CD4-positive, alpha-beta T cell treated with Interferon gamma for 1 hour (primary cell): ENCODE data around the gene PCYOX1L.

ENCODE experiments used
- DNase-seq: peaks from one replicate; pipeline ENCODE4 v3.0.0-alpha.2; 2020

Gene PCYOX1L

GRCh38 chr5:149338364-149338763, 19.5 kb upstream of the PCYOX1L start:
- DNase-seq: no peak

DNA sequence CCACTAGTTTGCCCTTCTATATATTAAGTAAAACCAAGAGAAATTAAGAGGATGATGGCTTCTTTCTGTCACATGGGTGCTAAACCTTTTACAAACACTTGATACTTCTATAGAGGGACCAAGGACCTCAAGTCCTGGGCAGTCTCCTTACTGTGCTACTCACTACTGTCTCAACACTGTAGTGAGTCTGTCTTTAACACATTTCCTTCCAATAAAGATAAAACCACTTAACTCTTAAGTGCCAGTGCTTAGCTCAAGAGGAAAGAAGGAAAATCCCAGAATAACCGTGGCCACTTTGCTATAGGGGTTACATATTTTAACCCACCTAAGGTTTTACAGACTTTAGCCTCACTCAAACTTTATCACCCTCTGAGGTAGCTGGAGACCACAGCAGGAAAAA, 16.9 kb upstream of the PCYOX1L start:
- DNase-seq: no peak

DNA sequence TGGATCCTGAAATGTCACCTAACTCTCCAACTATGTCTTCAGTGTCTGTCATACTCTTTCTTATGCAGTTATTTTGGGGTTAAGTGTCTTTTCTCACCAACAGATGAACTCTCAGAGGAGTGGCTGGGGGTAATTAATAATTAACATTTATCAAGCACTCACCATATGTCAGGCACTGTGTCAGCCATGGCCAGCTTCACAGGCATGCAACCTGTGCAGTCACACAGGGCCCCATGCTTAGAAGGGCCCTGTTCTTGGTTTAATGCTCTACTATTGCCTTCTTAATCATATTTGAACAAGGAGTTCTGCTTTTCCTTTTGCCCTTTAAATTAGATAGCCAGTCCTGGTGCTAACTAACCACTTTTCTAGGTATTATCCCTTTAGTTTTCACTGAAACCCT, 16.0 kb upstream of the PCYOX1L start:
- no peak for DNase-seq

DNA sequence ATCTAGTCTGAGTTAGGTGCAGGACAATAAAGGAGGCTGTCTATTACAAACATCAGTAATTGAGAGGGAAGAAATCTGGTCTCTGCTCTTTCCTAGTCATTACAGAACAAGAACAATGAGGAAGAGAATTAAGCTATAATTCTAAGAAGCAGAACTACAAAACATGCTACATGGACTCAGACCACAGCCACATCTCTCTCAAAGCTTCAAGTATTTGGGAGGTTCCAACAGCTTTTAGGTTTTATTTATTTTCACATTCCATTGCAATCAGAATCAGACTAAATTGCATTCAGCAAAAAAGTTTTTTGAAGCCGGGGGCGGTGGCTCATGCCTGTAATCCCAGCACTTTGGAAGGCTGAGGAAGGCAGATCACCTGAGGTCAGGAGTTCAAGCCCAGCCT, 13.7 kb upstream of the PCYOX1L start:
- no peak for DNase-seq

DNA sequence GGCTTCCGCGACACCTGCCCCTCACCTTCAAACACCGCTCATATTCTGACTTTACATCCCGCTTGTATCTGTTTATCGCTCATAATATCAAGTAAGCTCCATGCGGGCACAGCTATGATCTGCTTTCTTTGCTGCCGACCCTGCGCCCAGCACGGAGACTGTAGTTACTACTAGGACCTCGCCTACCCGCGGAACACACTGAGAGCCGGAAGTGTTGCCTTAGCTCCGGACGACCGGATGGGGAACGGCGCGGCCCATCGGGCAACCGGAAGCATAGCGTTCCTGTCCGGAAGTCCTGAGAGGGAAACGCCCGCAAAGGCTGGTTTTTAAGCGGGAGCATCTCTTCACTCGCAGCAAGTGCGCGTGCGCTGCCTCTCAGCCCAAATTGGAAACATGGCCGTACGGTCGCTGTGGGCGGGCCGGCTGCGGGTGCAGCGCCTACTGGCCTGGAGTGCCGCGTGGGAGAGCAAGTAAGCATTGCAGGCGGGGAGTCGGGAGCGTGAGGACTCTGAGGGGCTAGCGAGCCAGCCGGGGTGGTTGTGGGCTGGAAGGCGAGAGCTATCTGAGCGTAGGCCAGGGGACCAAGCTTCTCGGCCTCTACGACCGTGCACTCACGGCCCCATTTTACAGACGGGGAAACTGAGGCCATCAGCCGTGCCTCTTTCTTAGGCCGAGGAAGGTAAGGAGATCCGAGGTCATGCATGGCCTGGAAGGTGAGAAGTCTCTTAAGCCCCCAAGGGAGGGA, 12.5 kb upstream of the PCYOX1L start, which contains the start of gene GRPEL2:
GRPEL2 (plus strand) TSS at position 353 of the 745 bp plus-strand sequence; CDS start at position 394, 41 bp downstream.
- DNase-seq: peak; percentile 90

DNA sequence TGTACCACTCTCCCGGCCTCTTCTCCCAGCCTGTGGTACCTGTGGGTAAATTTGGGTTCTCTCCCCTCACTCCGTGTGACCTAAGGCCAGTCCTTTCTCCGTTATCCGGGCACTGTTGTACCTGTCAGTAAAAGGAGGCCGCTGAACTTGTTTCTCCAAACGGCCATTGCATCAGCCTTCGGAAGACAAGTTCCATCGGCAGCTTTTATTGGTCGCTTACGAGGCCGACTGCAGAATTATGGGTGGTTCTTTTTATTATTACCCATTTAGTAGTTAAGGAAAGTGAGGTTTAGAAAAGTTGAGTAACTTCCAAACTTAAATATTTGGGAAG, 12.0 kb upstream of the PCYOX1L start:
- no peak for DNase-seq

DNA sequence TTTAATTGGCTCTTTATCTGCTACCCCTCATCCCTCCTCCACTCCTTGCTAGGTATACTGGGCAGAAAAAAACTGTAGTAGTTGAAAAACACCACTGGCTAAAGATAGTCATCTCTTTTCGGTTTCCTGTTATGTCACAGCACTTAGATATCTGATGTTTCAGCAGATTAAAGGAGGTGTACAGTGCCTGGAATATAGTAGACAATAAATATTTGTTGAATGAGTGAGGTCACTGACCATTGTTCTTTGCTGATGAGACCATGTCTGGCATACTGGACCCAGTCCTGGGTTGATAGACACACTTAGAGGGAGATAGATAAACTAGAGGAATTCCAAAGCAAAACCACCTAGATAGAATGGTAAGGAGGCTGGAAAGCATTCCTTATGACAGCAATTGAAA, 9.3 kb upstream of the PCYOX1L start:
- DNase-seq: no peak

DNA sequence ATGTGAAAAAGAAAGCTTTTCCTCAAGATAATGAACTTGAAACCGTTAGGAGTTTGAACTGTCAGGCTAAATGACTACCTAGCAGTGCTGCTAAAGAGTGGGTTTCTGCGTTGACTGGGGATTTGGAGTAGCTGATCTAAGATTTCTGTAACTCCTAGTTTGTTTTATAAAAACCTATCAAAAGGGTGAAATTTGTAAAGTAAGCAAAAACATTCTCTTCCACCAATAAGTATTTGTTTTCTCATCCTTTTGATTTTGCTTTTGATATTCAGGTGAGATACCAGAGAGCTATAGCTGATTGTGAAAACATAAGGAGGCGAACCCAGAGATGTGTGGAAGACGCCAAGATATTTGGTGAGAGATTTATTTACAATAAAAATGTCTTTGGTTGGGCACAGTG, 8.5 kb upstream of the PCYOX1L start:
- DNase-seq: no peak

DNA sequence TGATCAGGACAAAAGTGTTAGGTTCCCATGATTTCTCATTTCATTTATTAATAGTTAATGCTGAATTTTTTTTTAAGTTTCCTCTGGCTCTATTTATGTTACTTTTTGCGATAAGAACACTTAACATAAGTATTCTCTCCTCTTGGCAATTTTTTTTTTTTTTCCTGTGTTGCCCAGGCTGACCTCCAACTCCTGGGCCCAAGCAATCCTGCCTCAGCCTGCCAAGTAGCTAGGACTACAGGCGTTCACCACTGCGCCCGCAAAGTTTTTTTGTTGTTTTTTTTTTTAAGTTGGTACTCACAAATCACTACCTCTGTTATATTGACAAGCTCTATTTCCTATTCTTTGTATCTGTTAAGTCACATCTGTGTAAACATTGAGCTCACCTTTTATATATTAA, 5.7 kb upstream of the PCYOX1L start:
- DNase-seq: no peak

DNA sequence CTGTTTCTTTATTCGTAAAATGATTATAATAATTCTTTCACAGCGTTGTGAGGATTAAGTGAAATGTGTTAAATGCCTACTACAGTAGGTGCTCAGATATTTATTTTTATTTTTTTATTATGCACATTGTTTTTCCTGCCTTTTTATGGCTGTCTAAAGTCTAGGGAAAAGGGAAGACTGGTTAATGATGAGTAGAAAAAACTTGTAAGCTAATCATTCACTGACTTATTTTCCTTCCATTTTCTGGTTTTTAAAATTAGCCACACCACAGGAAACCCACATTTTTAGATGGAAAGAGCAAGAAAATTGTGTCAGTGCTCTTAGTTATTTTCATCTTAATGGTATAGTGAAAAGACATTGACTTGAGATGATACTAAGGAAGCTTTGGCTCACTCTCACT, 3.9 kb upstream of the PCYOX1L start:
- DNase-seq: no peak

DNA sequence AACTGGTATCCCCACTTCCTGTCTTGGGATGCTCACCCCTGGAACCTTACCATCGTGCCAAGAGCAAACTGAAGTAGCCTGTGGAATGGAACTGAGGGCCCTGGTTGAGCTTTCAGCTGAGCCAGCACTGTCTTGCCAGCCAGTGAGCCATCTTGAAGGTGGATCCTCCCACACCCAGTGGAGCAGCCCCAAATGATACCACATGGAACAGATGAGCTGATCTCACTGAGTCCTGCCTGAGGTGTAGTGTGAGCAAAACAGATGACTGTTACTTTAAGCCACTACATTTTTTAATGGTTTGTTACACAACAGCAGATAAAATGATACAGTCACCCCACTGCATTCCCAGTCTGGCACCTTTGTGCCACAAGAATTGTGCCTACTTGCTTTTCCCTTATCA, 2.2 kb upstream of the PCYOX1L start:
- no peak for DNase-seq

DNA sequence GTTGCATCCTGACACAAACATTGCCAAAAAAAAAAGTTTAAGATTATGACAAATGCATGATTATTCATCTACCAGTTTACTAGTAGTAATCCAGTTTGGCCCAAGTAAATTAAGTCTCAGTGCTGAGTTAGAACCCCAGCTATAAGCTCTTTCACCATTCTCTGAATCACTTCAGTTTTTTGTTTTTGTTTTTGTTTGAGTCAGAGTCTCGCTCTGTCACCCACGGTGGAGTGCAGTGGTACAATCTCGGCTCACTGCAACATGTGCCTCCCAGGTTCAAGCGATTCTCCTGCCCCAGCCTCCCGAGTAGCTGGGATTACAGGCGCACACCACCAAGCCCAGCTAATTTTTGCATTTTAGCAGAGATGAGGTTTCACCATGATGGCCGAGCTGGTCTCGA, 1.5 kb upstream of the PCYOX1L start:
- DNase-seq: no peak

- peak; percentile 18 for DNase-seq
Measured at GRCh38 chr5:149358294-149358651, 427 bp downstream of the PCYOX1L start.

DNA sequence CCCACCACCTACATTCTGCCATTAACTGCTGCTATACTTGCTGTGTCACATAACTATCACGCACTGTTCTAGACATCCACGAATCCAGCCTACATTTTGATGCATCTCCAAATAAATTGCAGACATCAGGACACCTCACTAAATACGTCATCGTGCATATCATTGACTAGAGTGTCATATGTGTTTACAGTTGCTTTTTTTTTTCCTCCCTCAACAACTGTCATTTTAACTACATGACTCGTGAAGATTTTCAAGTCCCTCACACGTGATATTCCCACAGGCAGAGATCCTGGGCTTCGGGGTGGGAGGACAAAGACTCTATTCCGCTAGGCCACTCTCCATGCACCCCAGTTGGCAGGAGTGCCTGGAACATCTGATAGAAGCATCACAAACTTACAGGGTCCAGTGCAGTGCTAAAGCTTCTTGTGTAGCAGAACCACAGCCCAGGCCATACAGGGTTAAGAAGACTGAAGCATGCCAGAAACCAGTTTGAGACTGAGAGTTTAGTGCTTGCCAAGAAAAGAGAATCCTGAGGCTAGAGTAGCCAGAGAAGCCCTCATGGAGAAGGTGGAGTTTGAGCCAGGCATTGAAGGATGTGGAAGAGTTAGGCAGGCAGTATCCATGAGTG, 1.1 kb downstream of the PCYOX1L start:
- no peak for DNase-seq

GRCh38 chr5:149360272-149360671, 2.4 kb downstream of the PCYOX1L start:
- no peak for DNase-seq

DNA sequence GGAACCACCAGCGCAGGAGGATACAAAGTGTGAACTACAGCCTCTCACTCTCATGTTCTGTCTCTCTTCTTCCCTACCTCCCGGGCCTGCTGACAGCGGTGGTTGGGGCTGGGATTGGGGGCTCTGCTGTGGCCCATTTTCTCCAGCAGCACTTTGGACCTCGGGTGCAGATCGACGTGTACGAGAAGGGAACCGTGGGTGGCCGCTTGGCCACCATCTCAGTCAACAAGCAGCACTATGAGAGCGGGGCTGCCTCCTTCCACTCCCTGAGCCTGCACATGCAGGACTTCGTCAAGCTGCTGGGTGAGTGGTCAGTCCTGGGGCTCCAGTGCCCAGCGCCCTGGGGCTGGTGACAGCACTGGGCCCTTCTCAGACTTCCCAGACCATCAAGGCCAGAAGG, 4.7 kb downstream of the PCYOX1L start:
- DNase-seq: no peak

DNA sequence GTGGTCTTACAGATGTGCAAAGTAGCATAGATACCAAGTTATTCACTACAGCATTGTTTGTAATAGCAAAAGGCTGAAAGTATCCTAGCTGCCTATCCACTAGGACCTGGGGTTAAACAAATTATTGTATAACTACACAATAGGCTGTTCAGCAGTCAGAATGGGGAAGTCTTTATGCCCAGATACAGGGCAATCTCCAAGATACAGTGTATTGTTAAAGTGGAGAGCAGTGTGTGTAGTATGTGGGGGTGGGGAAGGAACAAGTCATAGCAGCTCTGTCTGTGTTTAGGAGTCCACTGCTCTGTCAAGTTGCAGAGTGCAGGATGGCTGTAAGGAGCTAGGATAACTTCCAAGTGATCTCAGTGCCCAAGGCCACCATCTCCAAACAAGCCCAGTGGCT, 5.5 kb downstream of the PCYOX1L start:
- no peak for DNase-seq

GRCh38 chr5:149363936-149364335, 6.1 kb downstream of the PCYOX1L start:
- no peak for DNase-seq

GRCh38 chr5:149364719-149365118, 6.9 kb downstream of the PCYOX1L start:
- DNase-seq: no peak

GRCh38 chr5:149365418-149365817, 7.6 kb downstream of the PCYOX1L start:
- DNase-seq: no peak

- DNase-seq: no peak
Measured at GRCh38 chr5:149366169-149366729, 8.4 kb downstream of the PCYOX1L start.

GRCh38 chr5:149367249-149367971, 9.6 kb downstream of the PCYOX1L start:
- DNase-seq: peak; percentile 34

GRCh38 chr5:149367972-149368645, 10.3 kb downstream of the PCYOX1L start:
- no peak for DNase-seq
